HUES48 (cell line): Measurements from ENCODE around the gene RIMBP2.
"Not testable (repeated sequence)": the region's sequence is repeated elsewhere in the genome, so short reads cannot be mapped to it uniquely, and the experiment has no call there.

ENCODE experiments used
- H3K27ac ChIP-seq: one replicate; pipeline ENCODE4 v1.7.0; 2013; ENCODE audit warnings: low read depth, low read length, inconsistent platforms
- H3K27me3 ChIP-seq: 2 replicates; pipeline ENCODE4 v1.6.1; 2013; ENCODE audit warnings: mild to moderate bottlenecking, low read length; ENCODE audit not compliant: control insufficient read depth, insufficient read depth
- H3K36me3 ChIP-seq: 2 replicates; pipeline ENCODE4 v1.6.1; 2013; ENCODE audit warnings: low read length; ENCODE audit not compliant: control insufficient read depth, insufficient read depth
- H3K4me1 ChIP-seq: 2 replicates; pipeline ENCODE4 v1.6.1; 2013; ENCODE audit warnings: mild to moderate bottlenecking, low read length; ENCODE audit not compliant: control insufficient read depth, insufficient read depth
- H3K4me3 ChIP-seq: 2 replicates; pipeline ENCODE4 v1.5.1; 2013; ENCODE audit warnings: mild to moderate bottlenecking, low read depth, low read length
- H3K9ac ChIP-seq: 2 replicates; pipeline ENCODE4 v1.6.1; 2013; ENCODE audit warnings: mild to moderate bottlenecking, low read depth, low read length, moderate library complexity
- H3K9me3 ChIP-seq: 2 replicates; pipeline ENCODE4 v1.6.1; 2013; ENCODE audit warnings: low read length; ENCODE audit not compliant: control insufficient read depth, insufficient read depth

The RIMBP2 gene

GRCh38 chr12:130747867-130748740 lies 32.0 kb upstream of the RIMBP2 start:
- H3K4me3 ChIP-seq = no peak overlapping the region
- no peaks in the 10 kb centered on the region for H3K9me3 ChIP-seq
- H3K4me1 ChIP-seq = no peaks in the 10 kb centered on the region
- H3K9ac ChIP-seq = no peak overlapping the region
- H3K27me3 ChIP-seq = no peaks in the 10 kb centered on the region
- H3K27ac ChIP-seq = no peak overlapping the region
- H3K36me3 ChIP-seq = no peaks in the 10 kb centered on the region

DNA sequence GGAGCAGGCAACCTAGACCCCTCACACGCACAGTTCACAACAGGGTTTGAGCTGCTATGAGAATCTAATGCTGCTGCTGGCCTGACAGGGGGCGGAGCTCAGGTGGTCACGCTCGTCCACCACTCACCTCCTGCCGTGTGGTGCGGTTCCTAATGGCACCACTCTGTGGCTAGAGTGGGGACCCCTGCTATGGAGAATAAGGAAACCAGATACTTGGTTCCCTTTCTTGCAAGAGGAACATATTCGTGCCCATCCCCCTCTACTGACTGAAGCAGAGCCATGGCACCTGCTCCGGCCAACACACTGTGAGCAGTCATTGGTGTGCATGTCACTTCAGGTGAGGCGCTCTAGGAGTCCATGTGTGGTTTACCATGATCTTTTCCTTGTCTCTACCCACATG lies 30.4 kb upstream of the RIMBP2 start:
- Histone ChIP-seq H3K4me1 (no peaks in the 10 kb centered on the region), H3K27me3 (no peaks in the 10 kb centered on the region), H3K9me3 (no peaks in the 10 kb centered on the region), H3K9ac (no peak overlapping the region), H3K36me3 (no peaks in the 10 kb centered on the region), H3K27ac (no peak overlapping the region), H3K4me3 (no peak overlapping the region)

- Histone ChIP-seq H3K4me1 (no peaks in the 10 kb centered on the region), H3K36me3 (no peaks in the 10 kb centered on the region), H3K27ac (no peak overlapping the region), H3K9ac (no peak overlapping the region), H3K4me3 (no peak overlapping the region), H3K27me3 (no peaks in the 10 kb centered on the region), H3K9me3 (no peaks in the 10 kb centered on the region)
Observed at GRCh38 chr12:130745921-130746320, 29.8 kb upstream of the RIMBP2 start.

- no peaks in the 10 kb centered on the region for H3K4me1 ChIP-seq
- H3K27me3 ChIP-seq = no peaks in the 10 kb centered on the region
- H3K36me3 ChIP-seq = no peaks in the 10 kb centered on the region
- no peak overlapping the region for H3K9ac ChIP-seq
- H3K4me3 ChIP-seq = no peak overlapping the region
- no peak overlapping the region for H3K27ac ChIP-seq
- no peaks in the 10 kb centered on the region for H3K9me3 ChIP-seq
Observed at GRCh38 chr12:130744274-130744673, 28.2 kb upstream of the RIMBP2 start.

- Histone ChIP-seq H3K27me3 (no peaks in the 10 kb centered on the region), H3K4me3 (no peak overlapping the region), H3K4me1 (no peaks in the 10 kb centered on the region), H3K9me3 (no peaks in the 10 kb centered on the region), H3K9ac (no peak overlapping the region), H3K36me3 (no peaks in the 10 kb centered on the region), H3K27ac (no peak overlapping the region)
Observed at GRCh38 chr12:130743606-130744005, 27.5 kb upstream of the RIMBP2 start.

DNA sequence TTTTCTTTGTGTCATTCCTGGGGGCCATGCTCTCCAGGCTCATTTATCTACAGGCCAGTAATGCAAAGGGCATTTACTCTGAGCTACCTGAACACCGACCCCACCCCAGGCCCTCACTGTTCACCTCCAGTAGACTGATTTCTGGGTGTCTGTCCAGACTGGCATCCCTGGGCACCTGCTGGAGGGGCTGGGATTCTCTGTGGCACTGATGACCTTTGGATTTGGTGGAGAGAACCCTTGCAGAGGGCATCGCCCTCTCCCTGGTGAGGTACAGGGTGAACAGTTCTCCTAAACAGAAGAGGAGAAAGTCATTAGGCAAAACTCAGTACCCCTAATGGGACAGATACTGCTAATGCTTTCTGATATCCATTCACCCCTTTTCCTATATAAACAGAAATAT lies 27.1 kb upstream of the RIMBP2 start:
- H3K27ac ChIP-seq = no peak overlapping the region
- H3K9ac ChIP-seq = no peak overlapping the region
- H3K36me3 ChIP-seq = no peaks in the 10 kb centered on the region
- no peaks in the 10 kb centered on the region for H3K27me3 ChIP-seq
- H3K4me3 ChIP-seq = no peak overlapping the region
- no peaks in the 10 kb centered on the region for H3K4me1 ChIP-seq
- no peaks in the 10 kb centered on the region for H3K9me3 ChIP-seq

DNA sequence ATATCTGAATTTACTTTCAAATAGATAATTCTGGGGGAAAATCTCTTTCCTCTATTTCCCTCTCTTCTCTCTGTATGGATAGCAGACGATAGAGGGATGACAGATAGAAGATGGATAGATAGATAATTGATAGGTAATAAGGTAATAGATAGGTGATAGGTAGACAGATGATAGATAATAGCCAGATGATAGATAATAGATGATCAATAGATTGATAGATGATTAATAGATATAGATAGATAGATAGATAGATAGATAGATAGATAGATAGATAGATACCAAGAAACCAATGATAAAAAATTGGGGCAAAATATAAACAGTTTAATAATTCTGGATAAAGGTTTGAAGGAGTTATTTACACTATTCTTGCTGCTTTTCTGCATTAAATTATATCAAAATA lies 26.6 kb upstream of the RIMBP2 start:
- no peak overlapping the region for H3K4me3 ChIP-seq
- H3K36me3 ChIP-seq = no peaks in the 10 kb centered on the region
- no peak overlapping the region for H3K9ac ChIP-seq
- no peaks in the 10 kb centered on the region for H3K4me1 ChIP-seq
- H3K27ac ChIP-seq = no peak overlapping the region
- H3K27me3 ChIP-seq = no peaks in the 10 kb centered on the region
- no peaks in the 10 kb centered on the region for H3K9me3 ChIP-seq

GRCh38 chr12:130742112-130742511 lies 26.0 kb upstream of the RIMBP2 start:
- H3K36me3 ChIP-seq = no peaks in the 10 kb centered on the region
- no peak overlapping the region for H3K4me3 ChIP-seq
- no peaks in the 10 kb centered on the region for H3K27me3 ChIP-seq
- H3K27ac ChIP-seq = no peak overlapping the region
- H3K9ac ChIP-seq = no peak overlapping the region
- no peaks in the 10 kb centered on the region for H3K9me3 ChIP-seq
- H3K4me1 ChIP-seq = no peaks in the 10 kb centered on the region

DNA sequence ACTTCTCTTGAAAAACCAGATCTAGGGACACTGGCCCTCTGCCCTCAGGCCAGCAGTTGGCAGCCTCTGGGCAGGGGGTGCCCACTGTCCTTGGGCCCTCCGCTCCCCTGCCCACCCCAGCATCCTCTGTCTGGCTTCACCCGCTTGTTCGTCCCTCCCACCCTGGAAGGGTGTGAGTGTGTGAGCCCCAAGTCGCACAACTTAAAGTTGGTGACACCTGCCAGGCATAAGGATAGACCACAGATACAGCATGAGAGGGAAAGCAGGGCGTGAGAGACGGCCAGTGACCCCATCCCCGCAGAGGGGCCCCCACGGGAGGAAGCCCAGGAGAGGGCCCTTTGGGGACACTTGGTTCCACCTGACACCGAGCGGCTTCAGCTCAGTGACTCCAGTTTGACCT lies 23.5 kb upstream of the RIMBP2 start:
- Histone ChIP-seq H3K36me3 (no peaks in the 10 kb centered on the region), H3K9ac (no peak overlapping the region), H3K9me3 (no peaks in the 10 kb centered on the region)

DNA sequence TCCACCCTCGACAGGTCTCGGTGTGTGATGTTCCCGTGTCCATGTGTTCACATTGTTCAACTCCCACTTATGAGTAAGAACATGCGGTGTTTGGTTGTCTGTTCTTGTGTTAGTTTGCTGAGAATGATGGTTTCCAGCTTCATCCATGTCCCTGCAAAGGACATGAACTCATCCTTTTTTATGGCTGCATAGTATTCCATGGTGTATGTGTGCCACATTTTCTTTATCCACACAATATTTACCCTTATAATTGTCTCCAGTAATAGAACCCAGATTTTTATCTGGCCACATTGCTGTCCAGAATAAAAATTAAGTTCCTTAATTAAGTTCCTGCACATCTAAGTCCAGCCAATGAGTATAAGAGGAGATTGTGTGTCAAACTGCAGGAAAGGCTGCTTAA lies 22.3 kb upstream of the RIMBP2 start:
- H3K27ac ChIP-seq, H3K27me3 ChIP-seq: not testable (repeated sequence)

More for the DNA sequence above, 23.5 kb upstream of the RIMBP2 start:
- Histone ChIP-seq H3K4me1 (no peaks in the 10 kb centered on the region), H3K27ac (no peak overlapping the region), H3K27me3 (no peaks in the 10 kb centered on the region), H3K4me3 (no peak overlapping the region)

GRCh38 chr12:130737731-130738130 lies 21.6 kb upstream of the RIMBP2 start:
- Histone ChIP-seq H3K4me3 (no peak overlapping the region), H3K36me3 (no peaks in the 10 kb centered on the region), H3K9ac (no peak overlapping the region), H3K4me1 (no peaks in the 10 kb centered on the region), H3K27ac (no peak overlapping the region), H3K9me3 (no peaks in the 10 kb centered on the region), H3K27me3 (no peaks in the 10 kb centered on the region)

More for the DNA sequence above, 22.3 kb upstream of the RIMBP2 start:
- H3K9me3 ChIP-seq, H3K9ac ChIP-seq, H3K4me3 ChIP-seq, H3K36me3 ChIP-seq, H3K4me1 ChIP-seq: not testable (repeated sequence)
